Keratinocyte (primary cell): Measurements from ENCODE around the gene FADS3. TPM values are rescaled to one million over a fixed set of nuclear protein-coding genes. Genes with fewer than 3 reads are reported as not detected.

Experiments used
- DNase-seq: peaks from one replicate; pipeline ENCODE4 v3.0.0-alpha.2; 2011; ENCODE audit warnings: low read depth, missing footprints, low spot score
- FAIRE-seq: peaks from 2 replicates; lab custom pipeline; 2011; peaks lifted over from hg19 to GRCh38; lab: Jason Lieb, UNC
- H2AFZ ChIP-seq: 2 replicates; pipeline ENCODE4 v1.6.0; 2012; ENCODE audit warnings: low read length, control low read depth, inconsistent platforms; ENCODE audit not compliant: control insufficient read depth
- H3K27ac ChIP-seq: 2 replicates; pipeline ENCODE4 v1.5.1; 2011; ENCODE audit warnings: low read length; ENCODE audit not compliant: control insufficient read depth, insufficient read depth
- H3K27me3 ChIP-seq: 3 replicates; pipeline ENCODE4 v1.6.0; 2011; ENCODE audit warnings: low read length; ENCODE audit not compliant: control insufficient read depth, insufficient read depth; ENCODE audit errors: extremely low read depth
- H3K36me3 ChIP-seq, 2 experiments: 2 replicates in 1 of 2; 3 replicates in 1 of 2; pipeline ENCODE4 v1.5.1; 2011; ENCODE audit warnings: low read length in 2 of 2, mild to moderate bottlenecking in 1 of 2; ENCODE audit not compliant: control insufficient read depth in 2 of 2, insufficient read depth in 2 of 2; ENCODE audit errors: extremely low read depth in 1 of 2
- H3K4me1 ChIP-seq: 3 replicates; pipeline ENCODE4 v1.5.1; 2011; ENCODE audit warnings: low read length; ENCODE audit not compliant: control insufficient read depth, insufficient read depth; ENCODE audit errors: extremely low read depth
- H3K4me2 ChIP-seq: 3 replicates; pipeline ENCODE4 v1.6.0; 2011; ENCODE audit warnings: low read depth, low read length; ENCODE audit not compliant: control insufficient read depth, insufficient read depth; ENCODE audit errors: extremely low read depth
- H3K4me3 ChIP-seq, 3 experiments: fragments of 200-600 bp in 1 of 3; sonication (generic) in 1 of 3; 2 replicates in 2 of 3; 3 replicates in 1 of 3; pipeline ENCODE4 v1.5.1; 2011 to 2016; ENCODE audit warnings: low read length in 3 of 3, mild to moderate bottlenecking in 3 of 3, control low read depth in 2 of 3, inconsistent platforms in 1 of 3, low read depth in 1 of 3, mixed read lengths in 1 of 3, mixed run types in 1 of 3, moderate library complexity in 1 of 3; ENCODE audit not compliant: control insufficient read depth in 2 of 3, insufficient read depth in 2 of 3; ENCODE audit errors: extremely low read depth in 1 of 3
- H3K79me2 ChIP-seq: 2 replicates; pipeline ENCODE4 v1.6.0; 2012; ENCODE audit warnings: low read length; ENCODE audit not compliant: control insufficient read depth, insufficient read depth
- H3K9ac ChIP-seq: 3 replicates; pipeline ENCODE4 v1.6.0; 2011; ENCODE audit warnings: low read length; ENCODE audit not compliant: control insufficient read depth, insufficient read depth; ENCODE audit errors: extremely low read depth
- H3K9me1 ChIP-seq: 3 replicates; pipeline ENCODE4 v1.6.0; 2011; ENCODE audit warnings: low read length; ENCODE audit not compliant: control insufficient read depth, insufficient read depth; ENCODE audit errors: extremely low read depth
- H3K9me3 ChIP-seq: 2 replicates; pipeline ENCODE4 v1.5.1; 2012; ENCODE audit warnings: low read depth, low read length; ENCODE audit not compliant: control insufficient read depth
- H4K20me1 ChIP-seq: 3 replicates; pipeline ENCODE4 v1.6.0; 2011; ENCODE audit warnings: low read length; ENCODE audit not compliant: control insufficient read depth, insufficient read depth; ENCODE audit errors: extremely low read depth
- CTCF ChIP-seq, 3 experiments: IDR thresholded peaks in 1 of 3; conservative IDR thresholded peaks in 1 of 3; optimal IDR thresholded peaks in 1 of 3; 2 replicates in 2 of 3; 3 replicates in 1 of 3; pipeline versions ENCODE3 to v1.5.1; 2011; ENCODE audit warnings: low read length in 3 of 3, mild to moderate bottlenecking in 3 of 3, moderate library complexity in 2 of 3, control low read depth in 1 of 3, inconsistent platforms in 1 of 3; ENCODE audit not compliant: insufficient read depth in 2 of 3; ENCODE audit errors: extremely low read depth in 1 of 3
- EZH2 ChIP-seq: IDR thresholded peaks from one replicate; pipeline ENCODE4 v1.6.1; 2012; ENCODE audit warnings: inconsistent platforms, mild to moderate bottlenecking, low read length, moderate library complexity
- dilution Hi-C: fragments of 300-500 bp; cut with MboI; formaldehyde crosslinking; loops from one replicate; pipeline ENCODE4 v1.7.0; 2020; ENCODE audit warnings: low sequenced_read_pairs; ENCODE audit not compliant: extremely low pct_ligation_motif_present
- polyA plus RNA-seq, 5 experiments: library from polyadenylated mRNA; depleted of rRNA in 3 of 5; stranded (reverse) in 3 of 5; stranded (forward) in 1 of 5; unstranded in 1 of 5; fragments of >200 nt; gene quantifications; 1 replicate in 1 of 5; 2 replicates in 3 of 5; 3 replicates in 1 of 5; pipeline versions ENCODE4 v1.2.1 to v1.2.3, GENCODE V29; 2011 to 2012; ENCODE audit warnings: missing spikeins in 2 of 5, low read depth in 1 of 5, low replicate concordance in 1 of 5

Gene FADS3
- polyA plus RNA-seq, 1 donor (not counting 4 experiments of a cell fraction or from before 2014, with no cell fraction given), result 33.9 TPM

GRCh38 chr11:61850687-61851086 is 40.7 kb downstream of the FADS3 start:
- Histone ChIP-seq H3K27ac (no peak overlapping the region), H2AFZ (no peak overlapping the region), H3K9ac (no peak overlapping the region), H3K9me3 (no peaks in the 10 kb centered on the region), H3K9me1 (no peaks in the 10 kb centered on the region), H3K4me3 (no peak overlapping the region), H3K27me3 (no peaks in the 10 kb centered on the region), H3K36me3 (peaks cover 22 to 56% of the 10 kb centered on the region in 2 experiments), H3K79me2 (no peaks in the 10 kb centered on the region), H4K20me1 (peaks cover 2% of the 10 kb centered on the region), H3K4me1 (no peaks in the 10 kb centered on the region), H3K4me2 (no peak overlapping the region)
- TF ChIP-seq EZH2, result no peak
- no peak for TF ChIP-seq CTCF (optimal IDR thresholded peaks at IDR 0.05 in 1 of 3, IDR thresholded peaks at IDR 0.05 in 1 of 3, conservative IDR thresholded peaks at IDR 0.05 in 1 of 3; ENCODE audit: extremely low read depth in 1 of 3, insufficient read depth in 2 of 3, low read length in 3 of 3)
- dilution Hi-C loops, result no loop called here
- FAIRE-seq (no peak), DNase-seq (no peak)

DNA sequence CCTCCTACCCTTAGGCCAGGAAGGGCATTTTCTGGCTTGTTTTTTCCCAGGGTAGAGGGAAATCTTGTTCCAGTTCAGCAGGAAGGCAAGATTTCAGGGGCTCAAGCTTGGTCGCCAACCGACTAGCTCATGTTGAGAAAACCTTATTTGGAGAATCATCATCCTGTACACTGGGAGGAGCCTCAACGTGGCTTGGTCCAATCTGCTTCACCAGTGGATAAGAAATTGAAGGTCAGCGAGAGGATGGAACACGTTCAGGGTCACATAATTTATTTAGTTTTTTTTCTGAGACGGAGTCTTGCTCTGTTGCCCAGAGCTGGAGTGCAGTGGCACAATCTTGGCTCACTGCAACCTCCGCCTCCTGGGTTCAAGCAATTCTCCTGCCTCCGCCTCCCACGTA is 42.7 kb downstream of the FADS3 start:
- TF ChIP-seq CTCF (optimal IDR thresholded peaks at IDR 0.05 in 1 of 3, IDR thresholded peaks at IDR 0.05 in 1 of 3, conservative IDR thresholded peaks at IDR 0.05 in 1 of 3; ENCODE audit: extremely low read depth in 1 of 3, insufficient read depth in 2 of 3, low read length in 3 of 3) (no peak), EZH2 (no peak)
- H4K20me1 ChIP-seq, result peaks cover 2% of the 10 kb centered on the region
- H3K9me1 ChIP-seq, result no peaks in the 10 kb centered on the region
- H3K27me3 ChIP-seq, result no peaks in the 10 kb centered on the region
- no peaks in the 10 kb centered on the region for H3K79me2 ChIP-seq
- dilution Hi-C loops, result no loop called here
- no peaks in the 10 kb centered on the region for H3K4me1 ChIP-seq
- no peak for DNase-seq
- no peak overlapping the region for H2AFZ ChIP-seq
- H3K4me3 ChIP-seq, result no peak overlapping the region
- H3K9me3 ChIP-seq, result no peaks in the 10 kb centered on the region
- FAIRE-seq, result no peak
- H3K36me3 ChIP-seq, result peaks cover 13 to 45% of the 10 kb centered on the region in 2 experiments
- H3K9ac ChIP-seq, result no peak overlapping the region
- no peak overlapping the region for H3K27ac ChIP-seq
- H3K4me2 ChIP-seq, result no peak overlapping the region
